IPS-18a (cell line): Measurements from ENCODE around the gene ATF5.

Source experiments
- H3K27ac ChIP-seq: one replicate; pipeline ENCODE4 v1.5.1; 2013; ENCODE audit warnings: low read length
- H3K27me3 ChIP-seq: one replicate; pipeline ENCODE4 v1.6.1; 2013; ENCODE audit warnings: mild to moderate bottlenecking, low read length; ENCODE audit not compliant: control insufficient read depth, insufficient read depth
- H3K36me3 ChIP-seq: one replicate; pipeline ENCODE4 v1.6.1; 2013; ENCODE audit warnings: low read depth, low read length; ENCODE audit not compliant: control insufficient read depth
- H3K4me1 ChIP-seq: one replicate; pipeline ENCODE4 v1.6.1; 2013; ENCODE audit warnings: low read depth, low read length; ENCODE audit not compliant: control insufficient read depth
- H3K4me3 ChIP-seq: one replicate; pipeline ENCODE4 v1.5.1; 2013; ENCODE audit warnings: low read length
- H3K9ac ChIP-seq: one replicate; pipeline ENCODE4 v1.6.1; 2013; ENCODE audit warnings: mild to moderate bottlenecking, low read length, moderate library complexity
- H3K9me3 ChIP-seq: one replicate; pipeline ENCODE4 v1.6.1; 2013; ENCODE audit warnings: low read depth, low read length; ENCODE audit not compliant: control insufficient read depth

ATF5 gene

DNA sequence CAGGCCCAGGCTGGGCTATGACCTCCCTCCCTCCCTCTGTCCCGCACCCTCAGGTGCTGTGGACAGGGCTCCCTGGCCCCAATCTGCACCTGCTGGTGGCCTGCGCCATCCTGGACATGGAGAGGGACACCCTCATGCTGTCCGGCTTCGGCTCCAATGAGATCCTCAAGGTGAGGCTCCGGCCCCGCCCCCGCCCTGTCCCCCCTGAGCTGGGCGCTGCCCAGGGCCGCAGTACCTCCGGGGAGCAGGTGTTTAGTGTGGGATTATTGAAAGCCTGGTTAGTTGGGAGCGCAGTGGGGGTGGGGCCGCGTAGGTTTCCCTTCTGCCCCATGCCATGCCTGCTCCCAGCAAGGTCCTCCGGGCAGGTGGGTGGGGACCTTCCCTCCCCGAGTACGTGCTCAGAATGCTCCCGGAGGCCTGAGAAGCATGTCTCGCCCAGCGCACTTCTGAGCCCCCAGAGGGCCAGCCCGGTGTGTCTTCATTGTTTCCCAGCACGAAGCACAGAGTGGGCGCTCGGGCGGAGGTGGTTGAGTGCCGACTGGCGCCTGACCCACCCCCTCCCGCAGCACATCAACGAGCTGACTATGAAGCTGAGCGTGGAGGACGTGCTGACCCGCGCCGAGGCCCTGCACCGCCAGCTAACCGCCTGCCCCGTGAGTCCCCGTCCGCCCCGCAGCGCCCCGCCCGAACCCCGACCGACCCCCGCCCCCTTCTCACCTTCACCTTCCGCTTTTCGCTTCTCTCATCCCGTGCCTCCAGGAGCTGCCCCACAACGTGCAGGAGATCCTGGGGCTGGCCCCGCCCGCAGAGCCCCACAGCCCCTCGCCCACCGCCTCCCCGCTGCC lies 41.1 kb upstream of the ATF5 start:
- Histone ChIP-seq H3K27me3 (peaks cover 9% of the 10 kb centered on the region), H3K36me3 (peaks cover 21% of the 10 kb centered on the region), H3K9me3 (no peaks in the 10 kb centered on the region), H3K4me1 (peaks cover 4% of the 10 kb centered on the region), H3K4me3 (no peak overlapping the region), H3K27ac (no peak overlapping the region), H3K9ac (no peak overlapping the region)

DNA sequence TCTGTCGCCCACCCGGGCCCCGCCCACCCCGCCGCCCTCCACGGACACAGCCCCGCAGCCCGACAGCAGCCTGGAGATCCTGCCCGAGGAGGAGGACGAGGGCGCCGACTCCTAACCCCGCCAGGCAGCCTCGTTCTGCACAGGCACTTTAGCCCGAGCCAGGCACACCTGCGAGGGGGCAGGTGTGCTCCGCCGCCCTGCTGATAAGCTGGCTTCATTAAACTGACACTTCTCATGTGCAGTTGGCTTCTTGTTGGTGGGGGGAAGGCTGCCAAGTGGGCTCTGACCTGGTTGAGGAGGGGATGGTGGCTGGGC lies 40.5 kb upstream of the ATF5 start:
- Histone ChIP-seq H3K27ac (no peak overlapping the region), H3K27me3 (peaks cover 9% of the 10 kb centered on the region), H3K4me1 (peaks cover 4% of the 10 kb centered on the region), H3K9me3 (no peaks in the 10 kb centered on the region), H3K4me3 (no peak overlapping the region), H3K36me3 (peaks cover 15% of the 10 kb centered on the region), H3K9ac (no peak overlapping the region)

DNA sequence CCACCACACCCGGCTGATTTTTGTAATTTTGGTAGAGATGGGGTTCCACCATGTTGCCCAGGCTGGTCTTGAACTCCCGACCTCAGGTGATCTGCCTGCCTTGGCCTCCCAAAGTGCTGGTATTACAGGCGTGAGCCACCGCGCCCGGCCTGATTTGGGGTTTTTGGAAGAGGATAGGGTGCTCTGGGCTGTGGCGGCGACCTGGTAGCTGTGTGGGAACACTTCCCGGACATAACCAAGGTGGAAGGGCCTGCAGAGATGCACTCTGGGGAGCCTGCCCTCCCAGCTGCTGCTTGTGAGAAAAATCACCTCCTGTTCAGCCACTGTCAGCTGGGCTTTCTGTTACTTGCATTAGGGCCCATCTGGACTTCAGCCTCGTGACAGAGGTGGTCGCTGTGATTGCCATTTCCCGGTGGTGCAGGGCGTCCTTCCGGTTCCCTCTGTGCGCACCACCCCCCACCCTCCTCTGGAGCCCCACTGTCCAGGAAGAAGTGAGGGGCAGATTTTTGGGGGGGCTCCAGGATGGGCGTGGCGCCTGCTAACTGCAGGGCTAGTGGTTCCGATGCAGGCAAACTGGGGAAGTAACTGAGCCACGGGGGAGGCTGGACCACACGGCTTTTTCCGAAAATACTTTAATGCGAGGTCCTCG lies 39.8 kb upstream of the ATF5 start:
- no peak overlapping the region for H3K4me3 ChIP-seq
- peaks cover 9% of the 10 kb centered on the region for H3K27me3 ChIP-seq
- H3K9me3 ChIP-seq = no peaks in the 10 kb centered on the region
- peaks cover 8% of the 10 kb centered on the region for H3K36me3 ChIP-seq
- H3K27ac ChIP-seq = no peak overlapping the region
- H3K4me1 ChIP-seq = peaks cover 4% of the 10 kb centered on the region
- no peak overlapping the region for H3K9ac ChIP-seq

DNA sequence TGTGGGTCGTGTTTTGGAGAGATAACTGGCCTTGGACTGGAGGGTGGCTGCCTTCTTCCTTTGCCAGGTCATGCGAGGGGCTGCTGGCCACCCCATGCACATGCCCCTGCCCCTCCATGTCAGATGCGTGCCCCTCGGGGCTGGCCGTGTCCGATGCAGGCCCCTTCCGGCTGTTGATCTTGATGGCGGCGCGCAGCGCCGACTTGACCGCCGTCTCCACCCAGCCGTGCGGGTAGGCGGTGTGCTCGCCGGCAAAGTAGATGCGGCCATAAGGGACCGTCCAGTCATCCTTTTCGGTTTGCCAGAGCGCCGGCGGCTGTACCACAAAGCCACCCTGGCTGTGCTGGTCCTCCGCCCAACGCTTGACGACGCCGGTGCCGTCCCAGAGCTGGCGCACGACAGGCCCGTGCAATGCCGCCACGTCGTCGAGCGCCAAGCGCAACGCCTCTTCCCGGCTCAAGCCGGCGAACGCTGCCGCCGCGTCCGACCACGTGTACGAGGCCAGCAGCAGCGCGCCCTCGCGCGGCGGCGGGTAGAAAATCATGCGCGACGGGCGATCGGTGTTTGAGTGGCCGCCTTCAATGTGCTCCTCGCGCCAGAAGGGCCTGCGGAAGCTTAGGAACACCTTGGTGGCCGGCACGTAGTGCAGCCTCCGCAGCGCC lies 39.2 kb upstream of the ATF5 start:
- H3K27me3 ChIP-seq = peaks cover 9% of the 10 kb centered on the region
- peaks cover 2% of the 10 kb centered on the region for H3K36me3 ChIP-seq
- H3K9me3 ChIP-seq = no peaks in the 10 kb centered on the region
- H3K4me1 ChIP-seq = peaks cover 4% of the 10 kb centered on the region
- no peak overlapping the region for H3K9ac ChIP-seq
- H3K27ac ChIP-seq = no peak overlapping the region
- peak overlapping the region; percentile 48 for H3K4me3 ChIP-seq

DNA sequence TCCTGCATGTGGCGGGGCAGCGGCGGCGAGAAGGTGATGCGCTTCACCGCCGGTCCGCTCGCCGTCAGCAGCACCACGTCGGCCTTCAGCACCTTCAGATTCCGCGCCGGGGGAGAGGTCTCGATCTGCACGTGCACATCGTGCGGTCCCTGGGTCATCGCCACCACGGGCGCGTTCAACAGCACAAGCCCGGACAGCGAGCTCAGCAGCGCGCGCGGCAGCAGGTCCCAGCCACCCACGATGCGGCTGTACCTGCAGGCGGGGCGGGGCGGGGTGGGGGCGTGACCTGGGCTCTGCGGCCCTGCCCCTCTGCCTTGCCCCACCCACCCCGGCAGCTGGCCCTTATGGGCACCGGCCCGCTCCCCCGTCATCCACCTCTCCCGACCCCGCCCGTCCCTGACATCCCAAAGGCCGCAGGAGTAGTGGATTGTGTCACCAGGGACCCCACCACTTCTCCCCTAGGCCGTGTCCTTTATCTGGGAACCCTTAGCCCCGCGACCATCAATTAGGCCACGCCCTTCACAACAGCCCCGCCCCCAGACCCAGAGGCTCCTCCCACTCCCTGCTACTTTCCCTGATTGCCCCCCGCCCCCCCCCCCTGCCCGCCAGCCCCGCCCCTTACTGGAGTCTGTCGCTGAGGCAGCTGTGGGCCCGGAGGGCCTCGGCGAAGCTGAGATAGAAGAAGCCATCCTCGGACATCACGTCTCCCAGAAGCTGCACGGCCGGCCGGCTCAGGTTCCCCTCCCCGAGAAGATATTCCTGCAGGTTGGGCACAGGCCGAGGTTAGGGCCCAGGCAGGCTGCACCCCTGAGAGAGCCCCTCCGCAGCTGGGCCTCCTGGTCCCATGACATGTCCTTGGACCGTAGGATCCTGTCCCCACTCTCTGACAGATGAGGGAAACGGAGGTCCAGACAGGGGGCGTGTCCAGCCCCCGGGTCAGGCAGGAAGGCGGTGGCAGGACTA lies 38.4 kb upstream of the ATF5 start:
- H3K4me1 ChIP-seq = peaks cover 4% of the 10 kb centered on the region
- no peaks in the 10 kb centered on the region for H3K9me3 ChIP-seq
- no peak overlapping the region for H3K27ac ChIP-seq
- no peaks in the 10 kb centered on the region for H3K36me3 ChIP-seq
- H3K4me3 ChIP-seq = peak overlapping the region; percentile 48
- H3K9ac ChIP-seq = no peak overlapping the region
- H3K27me3 ChIP-seq = peaks cover 9% of the 10 kb centered on the region

DNA sequence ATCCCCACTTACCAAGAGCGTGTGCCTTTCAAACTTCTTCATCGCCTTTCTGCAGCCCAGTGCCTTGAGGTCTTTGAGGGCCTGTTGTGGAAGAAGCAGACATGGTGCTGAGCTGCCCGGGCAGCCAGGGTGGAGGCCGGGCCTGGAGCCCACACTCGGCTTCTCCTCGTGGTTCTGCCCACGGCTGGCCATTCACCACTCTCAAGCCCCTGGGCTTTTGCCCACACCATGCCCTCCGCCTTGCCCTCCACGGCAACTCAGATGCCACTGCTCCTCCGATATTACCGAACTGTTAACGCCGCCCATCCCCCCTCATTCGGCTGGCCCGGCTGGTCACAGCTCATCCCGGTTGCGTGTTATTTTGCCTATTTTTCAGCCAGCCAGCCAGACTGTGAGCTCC lies 37.6 kb upstream of the ATF5 start:
- H3K36me3 ChIP-seq = no peaks in the 10 kb centered on the region
- peak overlapping the region; percentile 23 for H3K4me3 ChIP-seq
- H3K27me3 ChIP-seq = peaks cover 9% of the 10 kb centered on the region
- H3K9me3 ChIP-seq = no peaks in the 10 kb centered on the region
- H3K27ac ChIP-seq = no peak overlapping the region
- no peak overlapping the region for H3K9ac ChIP-seq
- H3K4me1 ChIP-seq = peaks cover 4% of the 10 kb centered on the region

DNA sequence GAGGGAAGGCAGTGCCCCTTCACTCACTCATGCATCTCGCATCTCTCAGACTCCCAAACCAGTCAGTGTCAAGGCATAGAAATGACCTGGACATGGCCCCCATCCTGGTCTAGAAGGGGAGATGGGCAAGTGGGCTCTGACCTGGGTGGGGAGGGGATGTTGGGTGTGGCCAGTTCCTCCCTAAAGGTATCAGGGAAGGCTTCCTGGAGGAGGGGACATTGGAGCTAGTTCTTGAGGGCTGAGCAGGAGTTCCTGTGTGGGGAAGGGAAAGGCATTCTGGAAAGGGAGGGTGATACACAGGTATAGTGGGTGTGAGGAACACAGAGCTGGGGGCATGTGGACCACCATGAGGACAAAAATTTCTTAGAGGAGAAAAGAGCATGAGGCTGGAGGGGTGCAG lies 36.3 kb upstream of the ATF5 start:
- peaks cover 9% of the 10 kb centered on the region for H3K27me3 ChIP-seq
- no peaks in the 10 kb centered on the region for H3K9me3 ChIP-seq
- H3K36me3 ChIP-seq = no peaks in the 10 kb centered on the region
- H3K9ac ChIP-seq = no peak overlapping the region
- peaks cover 4% of the 10 kb centered on the region for H3K4me1 ChIP-seq
- no peak overlapping the region for H3K4me3 ChIP-seq
- no peak overlapping the region for H3K27ac ChIP-seq

DNA sequence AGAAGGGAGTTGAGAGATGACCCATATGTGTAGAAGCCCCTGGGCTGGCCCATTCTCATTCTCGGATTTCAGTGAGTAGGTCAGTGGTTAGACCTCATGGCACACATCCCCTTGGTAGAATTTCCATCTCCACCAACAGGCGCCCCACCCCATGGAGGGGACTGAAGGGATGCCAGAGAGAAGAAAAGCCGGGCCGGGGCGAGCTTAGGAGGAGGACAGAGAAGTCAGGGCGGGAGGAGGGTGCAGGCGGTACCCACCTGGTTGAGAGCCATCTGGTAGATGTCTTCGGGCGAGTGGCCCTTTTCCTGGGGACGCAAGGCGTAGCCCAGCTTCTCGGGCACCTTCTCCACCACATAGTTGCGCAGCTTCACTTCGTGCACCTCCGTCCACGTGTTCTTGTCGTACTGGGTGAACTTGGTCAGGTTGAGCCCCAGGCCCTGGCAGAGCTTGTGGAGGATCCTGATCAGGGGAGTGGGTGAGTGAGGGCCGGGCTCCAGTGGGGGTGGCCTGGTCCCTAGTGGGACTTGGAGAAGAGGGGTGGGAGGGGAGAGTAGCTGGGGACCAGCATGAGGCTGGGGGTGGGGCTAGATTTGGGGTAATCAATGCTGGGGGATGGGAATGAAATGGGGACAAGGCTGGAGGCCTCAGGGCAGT lies 34.9 kb upstream of the ATF5 start:
- H3K4me1 ChIP-seq = peaks cover 4% of the 10 kb centered on the region
- no peak overlapping the region for H3K9ac ChIP-seq

DNA sequence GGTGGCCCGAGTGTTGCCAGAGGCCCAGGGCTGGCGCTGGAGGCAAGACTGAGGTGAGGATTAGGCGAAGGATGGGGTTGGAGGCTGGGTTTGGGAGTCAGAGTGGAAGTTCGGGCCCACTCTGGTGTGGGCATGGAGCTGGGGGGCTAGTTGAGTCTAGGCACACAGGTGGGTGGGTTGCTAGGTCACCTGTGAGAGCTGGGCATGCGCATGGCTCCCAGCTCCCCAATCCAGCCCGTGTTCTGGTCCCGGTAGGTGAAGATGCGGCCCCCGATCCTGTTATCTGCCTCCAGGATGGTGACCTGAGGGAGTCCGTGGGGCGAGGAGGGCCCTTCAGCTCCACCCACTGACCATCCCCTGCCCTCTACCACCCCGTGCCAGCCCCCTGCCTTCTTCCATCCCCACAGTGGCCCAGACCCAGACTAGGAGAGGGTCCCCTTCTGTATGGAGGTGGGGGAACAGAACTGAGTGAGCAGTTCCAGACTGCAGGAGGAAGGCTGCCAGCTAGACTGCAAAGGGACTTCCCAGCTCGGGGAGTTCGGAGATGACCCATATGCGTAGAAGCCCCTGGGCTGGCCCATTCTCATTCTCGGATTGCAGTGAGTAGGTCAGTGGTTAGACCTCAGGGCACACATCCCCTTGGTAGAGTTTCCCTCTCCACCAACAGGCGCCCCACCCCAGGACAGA lies 34.0 kb upstream of the ATF5 start:
- Histone ChIP-seq H3K4me1 (peaks cover 4% of the 10 kb centered on the region), H3K27ac (no peak overlapping the region), H3K36me3 (no peaks in the 10 kb centered on the region), H3K4me3 (no peak overlapping the region), H3K9me3 (no peaks in the 10 kb centered on the region), H3K27me3 (peaks cover 3% of the 10 kb centered on the region), H3K9ac (no peak overlapping the region)

More for the DNA sequence above, 34.9 kb upstream of the ATF5 start:
- Histone ChIP-seq H3K36me3 (no peaks in the 10 kb centered on the region), H3K27me3 (peaks cover 9% of the 10 kb centered on the region), H3K9me3 (no peaks in the 10 kb centered on the region), H3K4me3 (no peak overlapping the region), H3K27ac (no peak overlapping the region)

DNA sequence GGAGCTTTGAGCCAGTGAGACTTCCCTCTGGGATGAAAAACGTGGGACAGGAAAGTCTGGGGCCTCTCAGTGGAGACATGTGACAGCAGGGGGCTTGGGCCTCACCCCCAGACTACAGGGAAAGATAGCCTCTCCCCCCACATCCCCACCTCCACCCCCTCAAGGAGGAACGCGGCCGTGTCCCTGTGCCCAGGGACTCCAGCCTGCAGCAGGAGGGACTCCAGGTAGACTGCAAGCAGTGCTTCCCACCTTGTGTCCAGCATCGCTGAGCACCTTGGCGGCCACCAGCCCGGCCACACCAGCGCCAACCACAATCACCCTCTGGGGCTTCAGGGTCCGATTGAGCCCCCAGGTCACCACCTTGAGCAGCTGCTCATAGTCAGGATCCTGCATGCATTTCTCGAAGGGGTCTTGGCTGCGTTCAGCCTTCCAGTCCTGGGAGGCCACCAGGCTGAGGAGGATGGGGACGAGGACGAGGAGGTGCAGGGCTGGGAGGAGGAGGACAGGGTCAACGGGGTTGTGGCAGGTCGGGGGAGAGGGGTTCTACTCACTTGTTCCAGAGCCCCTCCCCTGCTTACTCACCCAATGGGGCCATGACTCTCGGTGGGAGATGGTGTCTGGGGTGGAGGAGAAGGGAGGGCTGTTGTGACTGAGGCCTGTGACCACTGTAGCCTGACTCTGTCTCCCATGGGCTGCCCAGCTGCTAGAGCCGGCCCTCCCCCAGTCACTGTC lies 33.3 kb upstream of the ATF5 start:
- Histone ChIP-seq H3K4me1 (peaks cover 4% of the 10 kb centered on the region), H3K27ac (no peak overlapping the region), H3K9ac (no peak overlapping the region), H3K27me3 (peaks cover 3% of the 10 kb centered on the region), H3K36me3 (no peaks in the 10 kb centered on the region), H3K9me3 (no peaks in the 10 kb centered on the region), H3K4me3 (no peak overlapping the region)
